ENCODE data around the gene RYR3.
"Not testable (repeated sequence)": the region's sequence is repeated elsewhere in the genome, so short reads cannot be mapped to it uniquely, and the experiment has no call there.

RYR3 gene

DNA sequence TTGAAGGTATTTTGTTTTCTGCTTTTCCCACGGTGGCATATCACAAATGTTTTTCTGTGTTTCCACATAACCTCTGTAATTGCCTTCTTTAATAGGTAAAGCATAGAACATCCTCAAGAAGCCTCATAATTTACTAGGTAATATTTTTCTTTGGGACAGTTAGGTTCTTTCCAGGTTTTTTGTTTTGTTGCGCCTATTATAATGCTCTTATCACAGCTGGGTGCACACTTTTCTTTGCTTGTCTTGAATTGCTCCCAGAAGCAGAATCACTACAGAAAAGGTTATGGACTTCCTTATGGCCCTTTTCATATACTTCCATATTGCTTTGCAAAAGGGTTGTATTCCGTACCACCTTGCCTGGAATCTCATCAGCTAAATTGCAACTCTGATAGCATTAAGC, 213.5 kb downstream of the RYR3 start:
- no peak for DNase-seq

GRCh38 chr15:33526532-33526931, 215.8 kb downstream of the RYR3 start:
- DNase-seq: no peak

- DNase-seq: no peak
Observed at GRCh38 chr15:33533197-33533596, 222.4 kb downstream of the RYR3 start.

DNA sequence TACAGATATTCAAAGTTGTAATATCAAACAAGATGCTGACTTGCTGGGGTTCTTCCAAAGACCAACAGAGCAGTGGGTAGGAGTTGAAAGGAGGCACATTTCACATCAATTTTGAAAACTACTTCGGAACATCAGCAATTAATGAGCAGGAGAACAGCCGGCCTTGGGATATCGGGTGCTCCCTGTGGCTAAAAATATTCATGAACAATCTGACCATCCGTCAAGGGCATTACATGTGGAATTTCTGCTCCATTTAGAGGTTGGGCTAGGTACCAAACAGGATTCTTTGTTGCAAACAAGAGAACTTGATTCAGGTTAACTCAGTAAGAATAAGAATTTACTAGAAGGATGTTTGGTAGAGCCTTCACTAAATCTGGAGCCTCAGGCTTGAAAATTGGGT, 223.9 kb downstream of the RYR3 start:
- DNase-seq: no peak

DNA sequence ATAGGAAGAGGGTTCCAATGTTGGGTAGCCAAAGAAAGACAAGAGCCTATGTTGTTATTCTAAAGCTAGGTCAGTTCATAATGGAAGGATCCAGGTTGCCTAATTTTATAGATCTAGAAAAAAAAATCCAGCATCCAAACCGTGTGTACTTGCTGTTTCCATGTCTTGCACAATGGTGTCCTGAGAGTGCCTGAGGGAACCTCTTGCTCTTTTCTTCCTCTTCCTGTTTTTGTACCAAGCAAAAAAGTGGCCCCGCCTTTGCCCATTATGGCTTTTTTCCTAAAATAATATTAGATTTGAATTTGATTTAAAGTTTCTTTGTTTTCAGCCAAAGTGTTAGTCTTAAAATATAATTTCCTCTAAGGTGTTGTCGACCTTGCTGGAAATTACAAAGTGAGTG, 224.4 kb downstream of the RYR3 start:
- DNase-seq: no peak

GRCh38 chr15:33539825-33540573, 229.2 kb downstream of the RYR3 start:
- DNase-seq: no peak

DNA sequence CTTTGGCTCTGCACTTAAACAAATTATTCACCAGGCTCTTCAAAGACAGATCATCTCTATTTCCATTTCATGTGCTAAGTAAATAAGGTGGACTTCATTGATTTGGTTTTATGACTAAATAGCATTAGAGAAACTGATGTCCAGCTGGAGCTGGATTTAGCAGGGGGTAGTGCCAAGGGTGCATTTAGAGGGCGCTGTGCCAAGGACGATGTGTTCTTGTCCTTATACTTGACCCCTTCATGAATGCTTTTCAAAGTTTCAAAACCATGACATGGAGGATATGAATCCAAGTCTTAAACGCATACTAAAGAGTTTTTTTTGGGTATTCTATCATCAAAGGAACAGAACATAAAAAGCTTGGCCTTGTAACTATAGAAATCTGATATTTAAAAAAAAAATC, 233.2 kb downstream of the RYR3 start:
- no peak for DNase-seq

- DNase-seq: no peak
Observed at GRCh38 chr15:33545866-33546265, 235.1 kb downstream of the RYR3 start.

GRCh38 chr15:33547876-33548275, 237.1 kb downstream of the RYR3 start:
- no peak for DNase-seq

DNA sequence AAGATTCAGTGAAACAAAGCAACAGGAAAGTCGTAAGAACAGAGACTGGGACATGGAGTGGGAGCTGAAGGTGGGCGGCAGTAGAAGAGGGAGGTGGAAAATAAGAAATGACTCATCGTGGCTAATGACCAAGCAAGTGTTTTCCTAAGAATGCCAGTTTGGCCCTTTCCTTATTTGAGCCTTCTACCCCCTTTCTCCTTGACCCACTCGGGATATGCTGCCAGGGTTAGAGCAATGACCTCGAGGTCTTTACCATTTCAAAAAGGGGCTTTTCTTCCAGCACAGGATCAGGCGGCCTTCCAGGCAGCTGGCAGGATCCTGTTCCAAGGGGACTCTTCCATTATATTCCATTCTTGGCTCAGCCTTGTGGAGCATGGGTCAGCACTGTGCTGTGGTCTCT, 241.1 kb downstream of the RYR3 start:
- no peak for DNase-seq

- DNase-seq: no peak
Observed at GRCh38 chr15:33553157-33553556, 242.4 kb downstream of the RYR3 start.

DNA sequence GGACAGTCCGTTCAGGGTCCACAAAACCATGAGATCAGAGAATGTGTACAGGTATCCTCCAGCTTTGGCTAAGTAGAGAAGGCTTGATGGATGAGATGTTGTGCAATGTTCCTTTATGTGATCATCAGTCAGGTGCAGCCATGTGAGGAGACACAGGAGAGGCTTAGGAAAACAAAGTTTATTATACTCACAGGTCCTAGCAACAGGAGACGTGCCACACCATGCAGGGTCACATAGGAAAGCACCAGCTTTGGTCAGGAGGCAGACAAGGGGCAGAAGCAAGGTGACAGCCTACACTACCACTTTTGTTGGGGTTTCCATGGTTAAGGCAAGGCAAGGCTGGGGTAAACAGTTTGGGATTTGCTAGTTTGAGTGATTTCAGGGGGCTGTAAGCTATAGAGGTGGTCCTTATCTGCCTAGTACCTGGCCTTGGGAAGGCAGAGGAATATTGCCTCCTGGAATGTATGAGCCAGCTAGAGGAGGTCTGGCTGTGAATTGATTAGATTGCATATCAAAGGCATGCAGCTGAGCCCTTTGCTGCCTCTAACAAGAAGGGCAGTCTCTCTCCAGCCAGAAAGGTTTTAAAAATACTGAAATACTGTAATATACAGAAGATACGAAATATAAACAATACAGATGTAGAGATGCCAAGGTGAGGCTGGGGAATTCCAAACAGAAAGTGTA, 248.6 kb downstream of the RYR3 start:
- no peak for DNase-seq

DNA sequence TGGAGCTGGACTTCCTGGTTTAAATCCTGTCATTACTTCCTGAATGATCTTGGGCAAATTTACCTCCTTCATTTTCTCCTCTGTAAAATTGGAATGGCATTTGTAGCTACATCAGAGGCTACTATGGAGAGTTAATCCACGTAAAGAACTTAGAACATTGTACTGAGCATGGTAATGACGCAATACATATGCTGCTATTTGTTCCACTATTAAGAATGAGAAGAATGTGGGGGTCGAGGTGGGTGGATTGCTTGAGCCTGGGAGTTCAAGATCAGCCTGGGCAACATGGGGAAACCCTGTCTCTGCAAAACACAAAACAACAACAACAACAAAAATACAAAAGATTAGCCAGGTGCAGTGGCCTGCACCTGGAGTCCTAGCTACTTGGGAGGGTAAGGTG, 250.6 kb downstream of the RYR3 start:
- DNase-seq: no peak

DNA sequence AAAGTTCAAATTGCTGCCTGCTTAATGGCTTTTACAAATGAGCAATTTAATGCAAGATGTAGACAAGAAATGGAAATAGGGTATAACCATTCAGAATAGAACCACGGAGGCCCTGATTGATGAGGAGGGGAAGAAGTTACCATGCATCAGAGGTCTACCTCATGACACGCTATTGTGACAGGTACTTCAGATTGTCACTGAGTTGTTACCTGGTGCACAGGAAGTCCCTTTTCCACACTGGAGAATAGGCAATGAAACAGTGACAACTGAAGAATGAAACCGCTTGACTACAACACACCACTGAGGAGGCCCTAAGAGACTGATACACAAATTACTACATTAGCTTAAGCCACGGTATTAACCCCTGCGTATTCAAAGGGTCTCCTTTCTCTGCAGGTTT, 251.2 kb downstream of the RYR3 start:
- DNase-seq: no peak

DNA sequence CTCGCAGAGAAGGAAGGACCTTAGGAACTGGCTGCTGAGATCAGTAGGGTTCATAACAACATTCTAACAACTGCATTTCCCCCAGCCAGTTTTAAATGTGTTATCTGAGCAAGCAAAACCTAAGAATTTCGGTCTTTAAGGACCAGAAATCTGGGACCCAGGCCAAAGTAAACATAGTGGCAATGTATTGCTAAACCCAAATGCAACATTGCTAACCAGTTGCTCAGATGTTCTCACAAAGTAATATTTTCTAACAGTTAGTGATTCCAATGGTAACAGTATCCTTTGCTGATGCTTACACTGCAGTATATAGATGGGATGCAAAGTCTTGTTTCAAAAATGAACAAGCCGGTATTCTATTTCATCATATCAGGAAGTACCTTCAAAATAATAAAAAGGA, 254.3 kb downstream of the RYR3 start:
- peak; percentile 2 for DNase-seq

GRCh38 chr15:33567652-33568051, 256.9 kb downstream of the RYR3 start:
- DNase-seq: no peak

DNA sequence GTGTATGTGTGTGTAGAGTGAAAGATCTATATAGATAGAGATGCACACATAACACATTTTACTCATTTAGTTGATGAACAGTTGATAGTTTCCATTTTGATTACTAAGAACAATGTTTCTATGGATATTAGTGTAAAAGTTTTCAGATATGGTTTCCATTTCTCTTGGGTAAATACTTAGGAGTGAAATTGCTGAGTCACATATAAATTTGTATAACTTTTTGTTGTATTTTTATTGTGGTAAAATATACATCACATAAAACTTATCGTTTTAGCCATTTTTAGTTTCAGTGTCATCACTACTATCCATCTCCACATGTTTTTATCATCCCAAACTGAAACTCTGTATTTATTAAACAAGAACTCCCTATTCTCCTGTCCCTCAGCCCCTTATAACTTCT, 258.3 kb downstream of the RYR3 start:
- no peak for DNase-seq

DNA sequence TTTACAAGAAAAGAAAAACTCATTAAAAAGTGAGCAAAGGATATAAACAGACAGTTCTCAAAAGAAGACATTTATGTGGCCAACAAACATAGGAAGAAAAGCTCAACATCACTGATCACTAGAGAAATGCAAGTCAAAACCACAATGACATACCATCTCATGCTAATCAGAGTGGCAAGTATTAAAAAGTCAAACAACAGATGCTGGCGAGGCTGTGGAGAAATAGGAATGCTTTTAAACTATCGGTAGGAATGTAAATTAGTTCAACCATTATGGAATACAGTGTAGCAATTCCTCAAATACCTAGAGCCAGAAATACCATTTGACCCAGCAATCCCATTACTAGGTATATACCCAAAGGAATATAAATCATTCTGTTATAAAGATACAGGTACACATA, 267.1 kb downstream of the RYR3 start:
- not testable (repeated sequence) for DNase-seq

DNA sequence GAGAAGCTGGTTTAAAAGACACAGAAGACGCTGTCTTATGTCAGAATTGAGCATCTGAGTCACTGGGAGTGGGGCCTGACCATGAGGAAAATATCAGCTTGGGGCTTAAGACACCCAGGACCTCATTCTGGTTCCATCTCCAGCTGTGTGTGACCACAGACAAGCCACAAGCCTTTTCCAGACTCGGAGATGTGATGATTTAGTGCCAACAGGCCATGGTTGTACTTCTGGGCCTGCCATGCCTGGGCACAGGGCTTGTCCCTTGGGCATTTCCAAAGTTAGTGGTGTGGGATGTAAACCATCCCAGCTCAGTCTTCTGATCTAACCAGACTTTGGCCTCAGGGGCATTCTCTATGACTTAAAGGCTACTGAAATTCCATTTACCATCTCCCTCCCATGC, 269.8 kb downstream of the RYR3 start:
- no peak for DNase-seq

- no peak for DNase-seq
Observed at GRCh38 chr15:33581032-33581431, 270.3 kb downstream of the RYR3 start.

- DNase-seq: no peak
Observed at GRCh38 chr15:33584797-33585196, 274.0 kb downstream of the RYR3 start.

- no peak for DNase-seq
Observed at GRCh38 chr15:33586786-33587697, 276.3 kb downstream of the RYR3 start.

GRCh38 chr15:33587773-33588172, 277.0 kb downstream of the RYR3 start:
- DNase-seq: no peak

GRCh38 chr15:33592864-33593263, 282.1 kb downstream of the RYR3 start:
- DNase-seq: no peak

Measured in SHP77 treated with DMSO at 0.1 percent for 48 hours (cell line).